HG03064 (cell line): ENCODE data around the gene OVCA2.
"Not testable (repeated sequence)": the region's sequence is repeated elsewhere in the genome, so short reads cannot be mapped to it uniquely, and the experiment has no call there.

Source experiments
- ATAC-seq: cut with Tn5 transposase; IDR thresholded peaks from one replicate; pipeline ENCODE4 v1.9.1; 2021; ENCODE audit warnings: low read depth; ENCODE audit not compliant: unreplicated experiment

OVCA2 gene

GRCh38 chr17:2013220-2013993, 28.4 kb upstream of the OVCA2 start:
- ATAC-seq, result not testable (repeated sequence)

- ATAC-seq, result no peak
Measured at GRCh38 chr17:2013994-2014317, 27.9 kb upstream of the OVCA2 start.

GRCh38 chr17:2015314-2015713, 26.5 kb upstream of the OVCA2 start:
- ATAC-seq, result no peak

GRCh38 chr17:2016494-2016893, 25.3 kb upstream of the OVCA2 start:
- ATAC-seq, result no peak

- no peak for ATAC-seq
Measured at GRCh38 chr17:2017274-2017941, 24.4 kb upstream of the OVCA2 start.

- ATAC-seq, result no peak
Measured at GRCh38 chr17:2018716-2019510, 22.9 kb upstream of the OVCA2 start.

- no peak for ATAC-seq
Measured at GRCh38 chr17:2019723-2020122, 22.1 kb upstream of the OVCA2 start.

GRCh38 chr17:2020721-2021120, 21.1 kb upstream of the OVCA2 start:
- ATAC-seq, result no peak

- ATAC-seq, result no peak
Measured at GRCh38 chr17:2022647-2023240, 19.1 kb upstream of the OVCA2 start.

- no peak for ATAC-seq
Measured at GRCh38 chr17:2023256-2023655, 18.6 kb upstream of the OVCA2 start.

- no peak for ATAC-seq
Measured at GRCh38 chr17:2023692-2024571, 17.9 kb upstream of the OVCA2 start.

- ATAC-seq, result no peak
Measured at GRCh38 chr17:2024572-2025219, 17.1 kb upstream of the OVCA2 start.

GRCh38 chr17:2025220-2025621, 16.6 kb upstream of the OVCA2 start, which contains the start of gene RTN4RL1:
RTN4RL1 (minus strand) TSS chr17:2025334; CDS start chr17:2024865, 469 bp downstream.
- ATAC-seq, result no peak

GRCh38 chr17:2025622-2026309, 16.1 kb upstream of the OVCA2 start:
- ATAC-seq, result no peak

- ATAC-seq, result no peak
Measured at GRCh38 chr17:2027528-2028233, 14.1 kb upstream of the OVCA2 start.

- ATAC-seq, result no peak
Measured at GRCh38 chr17:2028234-2028614, 13.6 kb upstream of the OVCA2 start.

- no peak for ATAC-seq
Measured at GRCh38 chr17:2028737-2029136, 13.1 kb upstream of the OVCA2 start.
